KMS-11 (cell line): Measurements from ENCODE around the gene MYO3A.
"Not testable (repeated sequence)": the region's sequence is repeated elsewhere in the genome, so short reads cannot be mapped to it uniquely, and the experiment has no call there.

Experiments used
- H2AFZ ChIP-seq: fragments of 200-600 bp; sonication (generic); 2 replicates; pipeline ENCODE4 v1.6.1; 2016; ENCODE audit warnings: antibody characterized with exemption, mixed run types, low read depth
- H3K27ac ChIP-seq: fragments of 200-600 bp; sonication (generic); 2 replicates; pipeline ENCODE4 v1.6.1; 2016; ENCODE audit warnings: mild to moderate bottlenecking, mixed run types
- H3K27me3 ChIP-seq: fragments of 200-600 bp; sonication (generic); 2 replicates; pipeline ENCODE4 v1.6.1; 2017; ENCODE audit warnings: mild to moderate bottlenecking, low read depth, mixed run types, moderate library complexity; ENCODE audit not compliant: insufficient read depth
- H3K36me3 ChIP-seq: fragments of 200-600 bp; sonication (generic); 2 replicates; pipeline ENCODE4 v1.6.1; 2017; ENCODE audit warnings: mild to moderate bottlenecking, mixed run types; ENCODE audit not compliant: insufficient read depth
- H3K4me1 ChIP-seq: fragments of 200-600 bp; sonication (generic); 2 replicates; pipeline ENCODE4 v1.6.1; 2016; ENCODE audit warnings: mild to moderate bottlenecking, low read depth, mixed run types; ENCODE audit not compliant: poor library complexity, severe bottlenecking
- H3K4me2 ChIP-seq: fragments of 200-600 bp; sonication (generic); 2 replicates; pipeline ENCODE4 v1.7.0; 2016; ENCODE audit warnings: mild to moderate bottlenecking, mixed run types
- H3K4me3 ChIP-seq: fragments of 200-600 bp; sonication (generic); IDR thresholded peaks from 2 replicates; pipeline ENCODE4 v1.6.1; 2017; ENCODE audit warnings: low read depth, low read length, mixed read lengths; ENCODE audit not compliant: insufficient read depth
- H3K79me2 ChIP-seq: fragments of 200-600 bp; sonication (generic); 2 replicates; pipeline ENCODE4 v1.6.1; 2016; ENCODE audit warnings: low read depth, mixed run types; ENCODE audit not compliant: insufficient read depth
- H3K9ac ChIP-seq: fragments of 200-600 bp; sonication (generic); 2 replicates; pipeline ENCODE4 v1.6.1; 2016; ENCODE audit warnings: mild to moderate bottlenecking, mixed run types
- H4K20me1 ChIP-seq: fragments of 200-600 bp; sonication (generic); 2 replicates; pipeline ENCODE4 v1.6.1; 2016; ENCODE audit warnings: mild to moderate bottlenecking, mixed run types; ENCODE audit not compliant: insufficient read depth
- CTCF ChIP-seq: fragments of 200-600 bp; sonication (generic); conservative IDR thresholded peaks from 2 replicates; pipeline ENCODE4 v1.6.1; 2017; ENCODE audit warnings: low read depth, mild to moderate bottlenecking, antibody characterized with exemption, low read length, moderate library complexity, mixed read lengths

Gene MYO3A

GRCh38 chr10:26090762-26091161 lies 156.7 kb downstream of the MYO3A start:
- Histone ChIP-seq H3K4me3 (no peak overlapping the region), H3K27me3 (no peaks in the 10 kb centered on the region), H3K36me3 (no peaks in the 10 kb centered on the region), H3K9ac (no peak overlapping the region), H2AFZ (no peak overlapping the region), H3K4me2 (no peak overlapping the region), H4K20me1 (no peaks in the 10 kb centered on the region), H3K27ac (no peak overlapping the region), H3K4me1 (peaks cover 11% of the 10 kb centered on the region), H3K79me2 (no peaks in the 10 kb centered on the region)
- no peak for TF ChIP-seq CTCF

GRCh38 chr10:26093229-26093628 lies 159.2 kb downstream of the MYO3A start:
- Histone ChIP-seq H3K27ac (no peak overlapping the region), H4K20me1 (no peaks in the 10 kb centered on the region), H3K27me3 (no peaks in the 10 kb centered on the region), H3K4me3 (no peak overlapping the region), H3K4me2 (no peak overlapping the region; the same call in 1 of the 2 replicates), H3K4me1 (peaks cover 11% of the 10 kb centered on the region), H3K79me2 (no peaks in the 10 kb centered on the region), H3K9ac (no peak overlapping the region), H2AFZ (no peak overlapping the region), H3K36me3 (no peaks in the 10 kb centered on the region)
- TF ChIP-seq CTCF, result no peak

GRCh38 chr10:26095781-26096180 lies 161.8 kb downstream of the MYO3A start:
- H3K4me3 ChIP-seq, result no peak overlapping the region
- H3K27ac ChIP-seq, result no peak overlapping the region

GRCh38 chr10:26097549-26097948 lies 163.5 kb downstream of the MYO3A start:
- not testable (repeated sequence) for H3K36me3 ChIP-seq, H3K79me2 ChIP-seq, H3K4me3 ChIP-seq, H2AFZ ChIP-seq, H4K20me1 ChIP-seq, H3K27me3 ChIP-seq, H3K27ac ChIP-seq, H3K9ac ChIP-seq, H3K4me2 ChIP-seq
- peaks cover 11% of the 10 kb centered on the region for H3K4me1 ChIP-seq

More at GRCh38 chr10:26095781-26096180, 161.8 kb downstream of the MYO3A start:
- H3K4me2 ChIP-seq, result no peak overlapping the region
- peaks cover 11% of the 10 kb centered on the region for H3K4me1 ChIP-seq
- H3K79me2 ChIP-seq, result no peaks in the 10 kb centered on the region
- no peaks in the 10 kb centered on the region for H3K36me3 ChIP-seq
- no peak for TF ChIP-seq CTCF
- H3K9ac ChIP-seq, result no peak overlapping the region
- no peak overlapping the region for H2AFZ ChIP-seq
- no peaks in the 10 kb centered on the region for H4K20me1 ChIP-seq
- no peaks in the 10 kb centered on the region for H3K27me3 ChIP-seq

- TF ChIP-seq CTCF, result no peak
- Histone ChIP-seq H3K9ac (no peak overlapping the region), H4K20me1 (no peaks in the 10 kb centered on the region), H3K27ac (no peak overlapping the region), H3K4me2 (no peak overlapping the region), H3K4me3 (no peak overlapping the region), H2AFZ (no peak overlapping the region), H3K27me3 (no peaks in the 10 kb centered on the region), H3K4me1 (no peaks in the 10 kb centered on the region), H3K36me3 (no peaks in the 10 kb centered on the region), H3K79me2 (no peaks in the 10 kb centered on the region)
These were observed 178.5 kb downstream of the MYO3A start for GRCh38 chr10:26112532-26112931.
